MM.1S (cell line): ENCODE results near the gene NXPH4.

Experiments used
- CTCF ChIP-seq: fragments of 300-600 bp; sonication (generic); IDR thresholded peaks from 2 replicates; pipeline ENCODE4 v1.5.1; 2016; ENCODE audit warnings: antibody characterized with exemption, low read length, mixed read lengths
- EZH2 ChIP-seq: fragments of 300-600 bp; sonication (generic); optimal IDR thresholded peaks from 2 replicates; pipeline ENCODE3; 2017; ENCODE audit warnings: low read depth, mild to moderate bottlenecking, antibody characterized with exemption, low read length, mixed read lengths

DNA sequence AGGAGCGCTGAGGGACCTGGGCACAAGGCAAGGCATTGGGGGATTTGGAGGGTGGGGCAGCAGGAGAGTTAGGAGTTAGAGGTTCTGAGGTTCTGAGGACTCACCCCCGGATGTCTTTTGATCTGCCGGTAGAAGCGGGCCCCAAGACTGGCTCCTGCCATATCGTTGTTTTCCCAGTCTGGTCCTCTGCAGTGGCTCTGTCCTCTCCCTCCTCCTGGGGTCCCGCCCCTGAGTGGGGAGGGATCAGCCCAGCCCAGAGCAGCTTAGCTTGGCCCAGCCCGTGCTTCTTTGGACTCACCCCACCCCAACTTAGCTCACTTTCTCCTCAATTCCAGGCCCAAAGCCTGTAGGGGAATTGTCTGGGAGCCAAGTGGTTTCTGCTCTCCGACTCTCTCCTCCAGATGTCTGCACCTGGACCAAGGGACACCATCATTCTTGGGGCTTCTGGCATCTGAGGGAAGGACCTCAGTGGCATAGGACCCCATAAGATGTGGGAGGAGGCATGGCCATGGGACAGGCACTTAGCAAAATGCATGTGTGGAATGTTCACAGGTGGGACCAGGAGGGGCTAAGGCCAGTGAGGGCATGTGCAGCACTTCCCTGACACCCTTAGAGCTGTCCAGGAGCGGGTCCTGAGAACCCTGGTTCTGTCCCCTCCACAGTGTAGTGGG is 20.5 kb downstream of the NXPH4 start:
- TF ChIP-seq CTCF (no peak), EZH2 (no peak)
